HepG2 (cell line): ENCODE results near the gene TNFRSF25. TPM values are rescaled to one million over a fixed set of nuclear protein-coding genes. Genes with fewer than 3 reads are reported as not detected.

Source experiments
- AHDC1 ChIP-seq: sonication (generic); formaldehyde crosslinking; IDR thresholded peaks from 2 replicates; pipeline ENCODE4 v1.5.1; 2020; ENCODE audit warnings: mild to moderate bottlenecking, missing genetic modification reagents, borderline replicate concordance
- DPF2 ChIP-seq: sonication (generic); formaldehyde crosslinking; IDR thresholded peaks from 2 replicates; pipeline ENCODE4 v1.4.0; 2020; ENCODE audit warnings: mild to moderate bottlenecking, low read depth, missing genetic modification reagents, borderline replicate concordance
- MED13 ChIP-seq: sonication (generic); formaldehyde crosslinking; IDR thresholded peaks from 2 replicates; pipeline ENCODE4 v1.5.0; 2020; ENCODE audit warnings: missing genetic modification reagents
- NFE2 ChIP-seq: sonication (generic); formaldehyde crosslinking; IDR thresholded peaks from 2 replicates; pipeline ENCODE4 v1.4.0; 2020; ENCODE audit warnings: missing genetic modification reagents
- ONECUT2 ChIP-seq: sonication (generic); formaldehyde crosslinking; IDR thresholded peaks from 2 replicates; pipeline ENCODE4 v1.4.0; 2020; ENCODE audit warnings: missing genetic modification reagents
- PHB2 ChIP-seq: fragments of 450-650 bp; IDR thresholded peaks from 2 replicates; pipeline ENCODE4 v1.6.1; 2018; ENCODE audit not compliant: partially characterized antibody
- SMAD3 ChIP-seq: sonication (generic); formaldehyde crosslinking; IDR thresholded peaks from 2 replicates; pipeline ENCODE4 v1.4.0; 2020; ENCODE audit warnings: missing genetic modification reagents
- TRIM24 ChIP-seq: sonication (generic); formaldehyde crosslinking; IDR thresholded peaks from 2 replicates; pipeline ENCODE4 v1.8.0; 2022; ENCODE audit warnings: mild to moderate bottlenecking, missing genetic modification reagents
- YEATS4 ChIP-seq: sonication (generic); formaldehyde crosslinking; IDR thresholded peaks from 2 replicates; pipeline ENCODE4 v1.4.0; 2020; ENCODE audit warnings: missing genetic modification reagents, borderline replicate concordance
- ZBTB1 ChIP-seq: sonication (generic); formaldehyde crosslinking; IDR thresholded peaks from 2 replicates; pipeline ENCODE4 v1.4.0; 2020; ENCODE audit warnings: missing genetic modification reagents, borderline replicate concordance
- ZBTB20 ChIP-seq: sonication (generic); formaldehyde crosslinking; IDR thresholded peaks from 2 replicates; pipeline ENCODE4 v1.8.1; 2023; ENCODE audit warnings: missing genetic modification reagents, low read depth, mild to moderate bottlenecking, borderline replicate concordance
- ZBTB42 ChIP-seq: sonication (generic); formaldehyde crosslinking; IDR thresholded peaks from 2 replicates; pipeline ENCODE4 v1.5.0; 2020; ENCODE audit warnings: mild to moderate bottlenecking, missing genetic modification reagents
- ZC3H13 ChIP-seq: sonication (generic); formaldehyde crosslinking; IDR thresholded peaks from 2 replicates; pipeline ENCODE4 v1.8.1; 2023; ENCODE audit warnings: mild to moderate bottlenecking, missing genetic modification reagents, moderate library complexity
- ZMYM4 ChIP-seq: sonication (generic); formaldehyde crosslinking; IDR thresholded peaks from 2 replicates; pipeline ENCODE4 v1.8.1; 2023; ENCODE audit warnings: mild to moderate bottlenecking, missing genetic modification reagents
- ZNF251 ChIP-seq: sonication (generic); formaldehyde crosslinking; IDR thresholded peaks from 2 replicates; pipeline ENCODE4 v1.9.0; 2021; ENCODE audit warnings: mild to moderate bottlenecking, missing genetic modification reagents
- ZNF354B ChIP-seq: sonication (generic); formaldehyde crosslinking; IDR thresholded peaks from 2 replicates; pipeline ENCODE4 v1.8.0; 2022; ENCODE audit warnings: mild to moderate bottlenecking, missing genetic modification reagents
- ZNF460 ChIP-seq: sonication (generic); formaldehyde crosslinking; IDR thresholded peaks from 2 replicates; pipeline ENCODE4 v1.5.1; 2020; ENCODE audit warnings: missing genetic modification reagents, mild to moderate bottlenecking, borderline replicate concordance
- ZNF639 ChIP-seq: conservative IDR thresholded peaks from 2 replicates; pipeline ENCODE4 v1.6.1; 2018; ENCODE audit warnings: missing genetic modification reagents
- ZNF678 ChIP-seq: sonication (generic); formaldehyde crosslinking; IDR thresholded peaks from 2 replicates; pipeline ENCODE4 v1.4.0; 2020; ENCODE audit warnings: mild to moderate bottlenecking, missing genetic modification reagents
- polyA plus RNA-seq, 8 experiments: library from polyadenylated mRNA; depleted of rRNA in 3 of 8; stranded (reverse) in 7 of 8; unstranded in 1 of 8; fragments of >200 nt; fragmentation: Illumina TruSeq in 4 of 8; extraction: Trizol in 4 of 8; gene quantifications; 2 replicates each; pipeline versions ENCODE4 v1.2.1 to v1.2.3, GENCODE V29; 2011 to 2016; ENCODE audit warnings: low read depth in 4 of 8, missing spikeins in 1 of 8, mixed read lengths in 1 of 8; ENCODE audit not compliant: insufficient read depth in 1 of 8
- total RNA-seq, 5 experiments: library from RNA; depleted of rRNA; stranded (reverse); fragments of >200 nt; fragmentation: Illumina TruSeq; extraction: Trizol; gene quantifications; 2 replicates each; pipeline ENCODE4 v1.2.3, GENCODE V29; 2016; ENCODE audit warnings: low read depth in 1 of 5

Gene TNFRSF25
- total and polyA plus RNA-seq, 2 of the 13 experiments (the other 11 are each of a cell fraction or from before 2014, with no cell fraction given): 1.4 to 1.5 TPM

GRCh38 chr1:6447016-6447817 lies 18.8 kb downstream of the TNFRSF25 start (continued):
- TF ChIP-seq ZNF354B (CRISPR knock-in tag) (peak; percentile 92; the same call in 1 of the 2 replicates), ZNF639 (CRISPR knock-in tag) (peak; percentile 86), SMAD3 (CRISPR knock-in tag) (0 out of 2 replicates have a peak, but pooled peaks have one; percentile 11), ZNF460 (CRISPR knock-in tag) (peak; percentile 36; the same call in 1 of the 2 replicates), DPF2 (CRISPR knock-in tag) (peak; percentile 69), ZNF251 (CRISPR knock-in tag) (no peak), MED13 (peak; percentile 31; the same call in 1 of the 2 replicates), AHDC1 (CRISPR knock-in tag) (peak; percentile 49; the same call in 1 of the 2 replicates), ZBTB1 (CRISPR knock-in tag) (no peak), ZMYM4 (peak; percentile 42), ZBTB20 (CRISPR knock-in tag) (peak; percentile 62; the same call in 1 of the 2 replicates), ZBTB42 (CRISPR knock-in tag) (no peak; the same call in 1 of the 2 replicates), PHB2 (no peak), ONECUT2 (CRISPR knock-in tag) (peak; percentile 40; the same call in 1 of the 2 replicates), YEATS4 (CRISPR knock-in tag) (peak; percentile 82; the same call in 1 of the 2 replicates), NFE2 (CRISPR knock-in tag) (no peak), ZC3H13 (peak; percentile 99), ZNF678 (CRISPR knock-in tag) (no peak), TRIM24 (CRISPR knock-in tag) (peak; percentile 68; the same call in 1 of the 2 replicates)
